DMS 273 treated with DMSO at 0.1 percent for 48 hours (cell line): ENCODE data around the gene RTL5.
"Not testable (repeated sequence)": the region's sequence is repeated elsewhere in the genome, so short reads cannot be mapped to it uniquely, and the experiment has no call there.

Experiments
- DNase-seq: peaks from one replicate; lab custom pipeline; 2025; lab: John Stamatoyannopoulos, UW

Gene RTL5

GRCh38 chrX:72131317-72132294, at the start of gene RTL5:
RTL5 (minus strand) TSS chrX:72131915.
- DNase-seq, result peak; percentile 75

- no peak for DNase-seq
These were observed 48.8 kb upstream of the RTL5 start for GRCh38 chrX:72180539-72180938.

GRCh38 chrX:72176981-72177380, 45.3 kb upstream of the RTL5 start:
- DNase-seq, result no peak

- DNase-seq, result not testable (repeated sequence)
These were observed 44.6 kb upstream of the RTL5 start for GRCh38 chrX:72176289-72176688.

- DNase-seq, result no peak
These were observed 37.5 kb upstream of the RTL5 start for GRCh38 chrX:72169008-72169728.

- no peak for DNase-seq
These were observed 33.8 kb upstream of the RTL5 start for GRCh38 chrX:72165551-72165950.

GRCh38 chrX:72159769-72160168, 28.1 kb upstream of the RTL5 start:
- no peak for DNase-seq

- no peak for DNase-seq
These were observed 27.1 kb upstream of the RTL5 start for GRCh38 chrX:72158773-72159172.

- no peak for DNase-seq
These were observed 14.8 kb upstream of the RTL5 start for GRCh38 chrX:72146527-72146926.

- no peak for DNase-seq
These were observed 13.5 kb upstream of the RTL5 start for GRCh38 chrX:72145181-72145580.

GRCh38 chrX:72143609-72143907, 11.8 kb upstream of the RTL5 start:
- no peak for DNase-seq

GRCh38 chrX:72142794-72143608, 11.3 kb upstream of the RTL5 start:
- no peak for DNase-seq

- peak; percentile 92 for DNase-seq
These were observed 10.5 kb upstream of the RTL5 start for GRCh38 chrX:72142094-72142793.

GRCh38 chrX:72141372-72142004, 9.8 kb upstream of the RTL5 start:
- no peak for DNase-seq

GRCh38 chrX:72139538-72139937, 7.8 kb upstream of the RTL5 start:
- no peak for DNase-seq

- peak; percentile 59 for DNase-seq
These were observed 6.3 kb upstream of the RTL5 start for GRCh38 chrX:72137846-72138495.

- DNase-seq, result no peak
These were observed 2.3 kb upstream of the RTL5 start for GRCh38 chrX:72133851-72134546.

GRCh38 chrX:72132456-72132855, 741 bp upstream of the RTL5 start:
- DNase-seq, result no peak

- DNase-seq, result no peak
These were observed 909 bp downstream of the RTL5 start for GRCh38 chrX:72130762-72131250.
